ENCODE data around the gene TCF19. TPM values are rescaled to one million over a fixed set of nuclear protein-coding genes. Genes with fewer than 3 reads are reported as not detected.
A peak's percentile ranks its signal among the peaks of the same experiment; 100 is the strongest.

The TCF19 gene
- total RNA-seq = 3.7 and 7.0 TPM in 2 replicates
- polyA plus RNA-seq = 3.5 and 7.3 TPM in 2 replicates

GRCh38 chr6:31158140-31158862, at the start of gene TCF19:
TSS of gene TCF19 (plus strand) at chr6:31158589. CDS start at chr6:31159470, 881 bp downstream.
- H3K4me3 ChIP-seq = peak within 1 kb of the TSS; percentile 61
- H3K36me3 ChIP-seq = no peaks in the 10 kb centered on the region
- H3K27me3 ChIP-seq = no peaks in the 10 kb centered on the region
- peak; percentile 99 for DNase-seq (ENCODE audit: low read depth in 1 of 2, low spot score in 1 of 2)
- H3K4me1 ChIP-seq (ENCODE audit: low read depth) = no peaks in the 10 kb centered on the region
- H3K9me3 ChIP-seq (ENCODE audit: low read depth) = no peaks in the 10 kb centered on the region
- H3K27ac ChIP-seq = peak within 1 kb of the TSS; percentile 57
- TF ChIP-seq CTCF (IDR thresholded peaks at IDR 0.05; ENCODE audit: low read depth, low read length) = no peak

- Histone ChIP-seq H3K4me3 (no peak overlapping the region), H3K9me3 (ENCODE audit: low read depth) (no peaks in the 10 kb centered on the region), H3K27me3 (peaks cover 4% of the 10 kb centered on the region), H3K27ac (no peak overlapping the region), H3K4me1 (ENCODE audit: low read depth) (no peaks in the 10 kb centered on the region), H3K36me3 (no peaks in the 10 kb centered on the region)
- TF ChIP-seq CTCF (IDR thresholded peaks at IDR 0.05; ENCODE audit: low read depth, low read length) = no peak
- no peak for DNase-seq (ENCODE audit: low read depth in 1 of 2, low spot score in 1 of 2)
Measured at GRCh38 chr6:31110825-31111582, 47.4 kb upstream of the TCF19 start.

GRCh38 chr6:31111712-31112111, 46.7 kb upstream of the TCF19 start:
- H3K36me3 ChIP-seq = no peaks in the 10 kb centered on the region
- no peak overlapping the region for H3K27ac ChIP-seq
- no peak for DNase-seq (ENCODE audit: low read depth in 1 of 2, low spot score in 1 of 2)
- H3K4me3 ChIP-seq = no peak overlapping the region
- H3K9me3 ChIP-seq (ENCODE audit: low read depth) = no peaks in the 10 kb centered on the region
- no peak for TF ChIP-seq CTCF (IDR thresholded peaks at IDR 0.05; ENCODE audit: low read depth, low read length)
- H3K27me3 ChIP-seq = peaks cover 4% of the 10 kb centered on the region
- no peaks in the 10 kb centered on the region for H3K4me1 ChIP-seq (ENCODE audit: low read depth)

- DNase-seq (ENCODE audit: low read depth in 1 of 2, low spot score in 1 of 2) = no peak
- Histone ChIP-seq H3K4me3 (no peak within 1 kb of the TSS), H3K27ac (no peak within 1 kb of the TSS), H3K36me3 (no peaks in the 10 kb centered on the region), H3K4me1 (ENCODE audit: low read depth) (no peaks in the 10 kb centered on the region), H3K27me3 (peaks cover 4% of the 10 kb centered on the region), H3K9me3 (ENCODE audit: low read depth) (no peaks in the 10 kb centered on the region)
- TF ChIP-seq CTCF (IDR thresholded peaks at IDR 0.05; ENCODE audit: low read depth, low read length) = no peak
Measured at GRCh38 chr6:31112478-31112877, 45.9 kb upstream of the TCF19 start, which contains the start of gene C6orf15. TSS of gene C6orf15 (minus strand) at chr6:31112575. CDS start at chr6:31112555, 20 bp downstream.

- no peak for TF ChIP-seq CTCF (IDR thresholded peaks at IDR 0.05; ENCODE audit: low read depth, low read length)
- H3K27ac ChIP-seq = no peak overlapping the region
- peak; percentile 19 to 36 for DNase-seq (ENCODE audit: low read depth in 1 of 2, low spot score in 1 of 2)
Measured at GRCh38 chr6:31113861-31114540, 44.4 kb upstream of the TCF19 start.

More at GRCh38 chr6:31113861-31114540, 44.4 kb upstream of the TCF19 start:
- Histone ChIP-seq H3K4me3 (no peak overlapping the region), H3K4me1 (ENCODE audit: low read depth) (no peaks in the 10 kb centered on the region), H3K36me3 (no peaks in the 10 kb centered on the region), H3K9me3 (ENCODE audit: low read depth) (no peaks in the 10 kb centered on the region), H3K27me3 (peaks cover 4% of the 10 kb centered on the region)

All from cardiac muscle cell (in vitro differentiated cells and primary cell).